HG02588 (cell line): ENCODE measurements around the gene DLGAP1.

ENCODE experiments used
- ATAC-seq: cut with Tn5 transposase; IDR thresholded peaks from one replicate; pipeline ENCODE4 v1.9.1; 2021; ENCODE audit warnings: mild to moderate bottlenecking, moderate library complexity; ENCODE audit not compliant: unreplicated experiment

The DLGAP1 gene

GRCh38 chr18:3675446-3675845 lies 779.7 kb downstream of the DLGAP1 start:
- ATAC-seq: no peak

DNA sequence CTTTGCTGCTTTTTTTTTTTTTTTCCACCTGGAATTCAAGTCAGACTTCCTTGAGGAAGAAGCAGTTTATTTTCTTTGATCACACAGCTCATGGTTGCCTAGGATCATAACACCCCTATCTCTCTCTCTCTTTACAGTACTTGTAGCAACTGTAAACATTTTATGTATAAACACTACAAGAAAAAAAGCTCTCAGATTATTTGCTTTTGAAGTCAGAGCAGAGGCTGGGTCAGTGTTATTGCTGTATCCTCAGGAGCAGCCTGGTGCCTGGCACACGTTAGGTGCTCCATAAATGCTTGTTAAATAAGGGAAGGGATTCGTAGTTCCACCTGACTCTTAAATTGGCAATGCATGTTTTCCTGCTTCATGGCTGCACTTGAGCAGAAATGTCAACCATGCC lies 783.9 kb downstream of the DLGAP1 start:
- ATAC-seq: no peak

GRCh38 chr18:3669376-3669775 lies 785.7 kb downstream of the DLGAP1 start:
- no peak for ATAC-seq

DNA sequence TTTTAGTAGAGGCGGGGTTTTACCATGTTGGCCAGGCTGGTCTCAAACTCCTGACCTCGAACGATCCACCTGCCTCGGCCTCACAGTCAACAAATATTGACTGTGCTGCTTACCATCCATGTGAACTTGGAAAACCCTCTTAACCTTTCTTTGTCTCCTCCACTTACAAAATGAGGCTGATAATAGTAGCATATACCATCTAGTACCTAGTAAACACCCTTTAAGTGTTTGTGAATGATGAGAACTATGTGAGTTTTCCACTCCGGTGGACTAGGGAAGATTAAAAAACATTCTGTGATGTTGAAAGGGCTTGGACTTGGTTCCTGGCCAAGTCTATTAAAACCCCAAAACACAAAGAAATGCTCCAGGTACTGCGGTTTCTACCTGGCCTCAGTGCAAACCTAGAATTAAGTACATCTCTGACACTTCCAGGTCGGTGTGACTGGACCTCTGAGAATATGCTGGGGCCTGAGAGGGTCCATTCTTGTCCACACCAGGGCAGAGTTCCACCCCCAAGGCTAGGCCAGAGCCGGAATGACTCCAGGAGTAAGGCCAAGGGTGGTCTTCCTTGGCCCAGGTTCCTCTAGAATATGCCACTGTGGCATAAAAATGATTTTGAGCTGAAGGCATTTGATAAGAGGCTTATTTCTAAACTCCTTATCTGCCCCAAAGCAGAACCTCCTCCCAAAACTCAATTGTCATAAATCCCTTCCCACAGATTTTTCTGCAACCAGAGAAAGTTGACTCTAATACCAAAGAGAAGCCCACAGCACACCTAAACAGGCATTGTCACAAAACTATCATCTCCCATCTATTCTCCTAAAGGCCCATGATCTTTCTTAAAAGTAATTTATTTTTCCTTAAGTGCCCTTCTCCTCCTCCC lies 787.6 kb downstream of the DLGAP1 start:
- ATAC-seq: no peak

DNA sequence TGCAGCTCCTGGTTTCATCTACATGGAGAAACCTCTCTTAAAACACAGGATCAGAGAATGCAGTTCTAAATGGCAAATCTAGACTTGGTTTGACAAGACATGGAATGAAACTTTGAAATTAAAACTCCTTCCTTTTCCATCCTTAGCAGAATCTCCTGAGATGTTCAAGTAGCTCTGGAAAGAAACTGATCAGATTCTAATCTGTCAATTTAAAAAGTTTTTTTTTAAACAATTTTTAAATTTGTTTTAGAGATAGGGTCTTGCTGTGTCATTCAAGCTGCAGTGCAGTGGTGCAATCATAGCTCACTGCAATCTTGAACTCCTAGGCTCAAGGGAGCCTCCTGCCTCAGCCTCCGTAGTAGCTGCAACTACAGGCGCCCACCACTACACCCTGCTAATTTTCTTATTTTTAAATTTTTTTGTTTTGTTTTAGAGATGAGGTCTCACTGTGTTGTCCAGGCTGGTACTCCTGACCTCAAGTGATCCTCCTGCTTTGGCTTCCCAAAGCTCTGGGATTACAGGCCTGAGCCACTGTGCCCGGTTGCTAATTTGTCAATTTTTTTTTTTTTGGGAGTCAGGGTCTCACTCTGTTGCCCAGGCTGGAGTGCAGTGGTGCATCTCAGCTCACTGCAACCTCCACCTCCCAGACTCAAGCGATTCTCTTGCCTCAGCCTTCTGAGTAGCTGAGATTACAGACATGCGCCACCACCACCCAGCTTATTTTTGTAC lies 788.4 kb downstream of the DLGAP1 start:
- no peak for ATAC-seq

DNA sequence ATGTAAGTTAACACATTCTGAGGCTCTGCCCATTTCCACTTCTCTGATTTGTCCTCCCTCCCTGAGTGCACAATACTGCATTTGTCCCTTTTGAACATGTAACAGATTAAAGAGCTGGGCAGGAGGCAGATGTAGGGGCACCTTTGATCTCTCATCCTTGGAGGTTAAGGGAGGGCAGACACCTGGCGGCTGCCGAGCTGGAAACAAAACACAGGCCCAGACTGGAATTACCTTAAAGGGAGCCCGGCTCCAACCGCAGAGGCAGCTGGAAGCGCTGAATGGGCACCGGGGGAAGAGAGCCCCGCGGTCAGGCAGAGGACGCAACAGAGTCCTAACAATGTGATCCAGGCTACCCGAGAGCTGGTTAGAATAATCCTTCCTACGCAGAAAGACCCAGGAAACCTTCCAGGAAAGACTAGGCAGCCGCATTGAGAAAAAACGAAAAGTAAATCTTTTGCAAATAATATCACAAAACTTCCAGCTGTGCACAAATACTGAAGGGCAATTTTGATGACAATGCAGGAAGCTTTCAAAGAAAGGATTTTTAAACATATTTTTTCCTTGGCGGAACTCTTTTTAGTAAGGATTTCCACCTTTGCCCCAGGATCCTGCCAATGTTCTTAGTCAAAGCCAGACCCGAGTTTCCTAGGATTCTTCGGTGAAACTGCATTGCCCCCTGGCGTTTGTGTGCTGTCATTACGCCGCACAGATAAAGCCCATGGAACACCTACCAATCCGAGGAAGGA lies 789.2 kb downstream of the DLGAP1 start:
- no peak for ATAC-seq

GRCh38 chr18:3665204-3665603 lies 789.9 kb downstream of the DLGAP1 start:
- no peak for ATAC-seq

DNA sequence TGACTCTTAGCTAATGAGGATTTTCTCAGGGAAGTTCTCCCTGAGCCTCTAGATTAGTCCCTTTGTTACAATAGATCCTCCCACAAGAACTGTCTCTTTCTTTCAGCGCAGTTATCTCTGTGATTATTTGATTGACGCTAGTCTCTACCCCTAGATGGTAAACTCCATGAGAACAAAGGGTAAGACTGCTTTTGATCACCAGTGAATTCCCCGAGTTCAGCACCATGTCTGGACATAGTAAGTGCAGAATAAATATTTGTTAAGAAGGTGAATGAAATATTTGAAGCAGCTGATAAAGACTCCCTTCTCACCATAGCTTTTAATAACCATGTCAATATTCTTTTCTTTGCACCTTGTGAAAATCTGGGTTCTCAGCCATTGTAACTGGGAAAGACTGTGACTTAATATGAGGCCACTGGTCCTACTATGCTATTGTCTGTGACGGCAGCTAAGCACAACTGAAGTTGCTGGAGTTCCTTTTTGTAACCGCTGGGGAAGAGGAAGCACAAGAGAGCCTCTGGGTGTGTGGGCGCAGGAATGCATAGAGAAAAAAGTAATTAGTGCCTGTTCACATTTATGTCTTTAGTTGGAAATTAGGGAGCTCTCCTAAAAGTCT lies 790.4 kb downstream of the DLGAP1 start:
- no peak for ATAC-seq

DNA sequence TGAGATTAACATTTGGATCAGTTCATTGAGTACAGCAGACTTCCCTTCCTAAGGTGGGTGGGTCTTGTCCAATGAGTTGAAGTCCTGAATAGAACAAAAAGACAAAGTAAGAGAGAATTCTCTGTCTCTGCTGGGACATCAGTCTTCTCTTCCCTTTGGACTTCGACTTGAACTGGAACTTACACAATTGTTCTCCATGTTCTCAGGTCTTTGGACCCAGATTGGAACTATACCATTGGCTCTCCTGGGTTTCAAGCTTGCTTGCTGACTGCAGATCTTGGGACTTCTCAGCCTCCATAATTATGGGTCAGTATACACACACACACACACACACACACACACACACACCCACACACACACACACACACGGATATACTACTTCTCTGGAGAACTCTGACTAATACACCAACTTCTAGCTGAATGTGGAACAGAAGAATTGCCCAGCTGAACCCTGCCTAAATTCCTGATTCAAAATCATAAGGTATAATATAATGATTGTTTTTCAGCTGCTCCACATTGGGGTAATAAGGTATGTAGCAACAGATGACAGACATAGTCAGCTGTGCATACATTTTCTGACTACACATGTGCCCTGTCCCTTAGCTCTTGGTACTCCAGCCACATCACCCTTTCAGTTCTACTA lies 791.1 kb downstream of the DLGAP1 start:
- ATAC-seq: no peak

GRCh38 chr18:3661989-3662388 lies 793.1 kb downstream of the DLGAP1 start:
- ATAC-seq: no peak

DNA sequence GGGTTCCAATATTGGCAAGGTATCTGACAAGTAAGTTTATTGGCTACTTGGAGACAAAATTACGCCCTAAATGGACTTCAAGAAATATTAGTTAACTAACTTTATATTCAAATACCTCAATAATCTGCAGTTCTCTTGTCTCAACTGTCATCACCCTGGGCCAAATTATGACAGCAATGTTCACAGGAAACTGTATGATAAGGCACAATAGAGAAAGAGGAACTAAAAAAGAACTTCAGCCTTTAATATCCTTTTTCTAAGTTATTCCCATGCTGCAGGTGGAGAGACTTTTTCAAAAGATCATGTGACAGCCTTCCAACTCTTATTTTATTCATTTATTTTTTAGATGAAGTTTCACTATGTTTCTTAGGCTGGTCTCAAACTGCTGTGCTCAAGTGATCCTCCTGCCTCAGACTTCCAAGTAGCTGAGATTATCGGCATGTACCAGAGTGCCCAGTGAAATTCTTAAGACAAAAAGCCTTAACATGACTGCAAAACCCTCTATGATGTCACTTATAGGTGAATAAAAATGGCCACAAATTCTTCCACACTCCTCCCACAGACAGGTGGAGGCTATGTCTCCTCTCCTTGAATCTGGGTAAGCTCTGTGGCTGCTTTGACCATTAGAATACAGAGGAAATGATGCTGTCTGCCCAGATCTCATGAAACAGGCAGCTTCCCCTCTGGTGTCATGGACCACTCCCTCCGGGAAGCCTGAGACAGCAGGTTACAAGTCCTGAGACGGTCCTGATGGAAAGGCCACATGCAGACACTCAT lies 794.2 kb downstream of the DLGAP1 start:
- no peak for ATAC-seq

DNA sequence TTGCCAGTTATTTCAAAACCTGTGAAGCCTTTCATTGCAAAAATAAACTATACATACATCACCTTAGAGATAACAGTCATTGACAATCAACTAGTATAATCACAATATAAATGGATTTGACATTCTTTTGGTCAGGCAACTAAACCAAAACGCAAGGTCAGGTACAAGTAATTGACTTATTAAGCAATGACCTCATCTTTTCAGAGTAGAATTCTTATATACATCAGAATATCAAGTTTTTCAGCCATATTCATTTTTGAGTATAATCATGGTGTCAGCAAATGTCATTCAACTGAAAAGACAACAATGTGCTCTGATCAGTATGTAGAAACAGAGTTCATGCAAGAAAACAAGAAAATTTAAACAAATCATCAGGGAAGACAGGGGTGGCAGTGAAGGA lies 796.6 kb downstream of the DLGAP1 start:
- no peak for ATAC-seq

GRCh38 chr18:3655254-3656050 lies 799.7 kb downstream of the DLGAP1 start:
- no peak for ATAC-seq

DNA sequence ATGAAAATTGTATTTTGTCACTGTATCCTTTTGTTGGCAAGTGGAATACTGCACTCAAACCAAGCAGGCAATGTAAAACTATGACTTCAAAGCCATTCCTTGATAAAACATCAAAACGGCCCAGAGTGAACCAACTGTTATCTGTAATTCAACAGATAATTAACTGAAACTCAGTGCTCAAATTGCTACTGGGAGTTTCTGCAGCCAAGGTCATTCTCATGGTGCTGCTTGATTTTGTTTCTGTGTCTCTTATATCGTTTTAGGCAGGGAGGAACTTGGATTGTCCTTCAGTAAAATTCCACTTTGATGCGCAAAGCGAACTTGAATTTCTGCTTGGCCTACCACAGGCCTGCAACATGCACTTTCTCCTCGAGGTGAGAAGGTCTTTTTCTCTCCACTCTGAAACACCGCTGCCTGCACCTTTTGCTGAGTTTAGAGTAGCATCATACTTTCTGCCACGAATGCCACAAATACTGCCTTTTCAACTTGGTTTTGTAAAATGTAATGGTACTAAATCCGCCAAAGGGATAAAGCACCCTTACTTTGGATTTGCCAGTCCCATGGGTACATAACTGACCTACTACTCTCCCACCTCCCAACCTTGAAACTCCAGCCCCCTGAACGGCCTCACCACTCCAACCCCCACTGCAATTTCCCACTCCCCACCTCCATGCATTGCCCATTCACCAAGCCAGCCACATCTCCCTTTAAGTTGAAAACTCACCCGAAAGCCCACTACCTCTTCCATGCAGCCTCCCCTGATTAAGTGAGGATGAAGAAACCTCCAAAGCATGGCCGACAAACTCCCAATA lies 800.5 kb downstream of the DLGAP1 start:
- no peak for ATAC-seq

- ATAC-seq: no peak
Observed at GRCh38 chr18:3653851-3654441, 801.2 kb downstream of the DLGAP1 start.

- ATAC-seq: no peak
Observed at GRCh38 chr18:3653263-3653850, 801.8 kb downstream of the DLGAP1 start.
